Cardiac muscle cell (in vitro differentiated cells and primary cell): ENCODE data around the gene CAMSAP1. TPM values are rescaled to one million over a fixed set of nuclear protein-coding genes. Genes with fewer than 3 reads are reported as not detected.

Source experiments
- DNase-seq, 2 donors: peaks; one replicate each; pipeline versions ENCODE4 v3.0.0 to v3.0.0-alpha.2; 2010 to 2017; ENCODE audit warnings: low read depth in 1 of 2, low spot score in 1 of 2
- H3K27ac ChIP-seq: fragments of 200-600 bp; sonication (generic); 2 replicates; pipeline ENCODE4 v1.5.1; 2016
- H3K27me3 ChIP-seq: fragments of 200-600 bp; sonication (generic); 2 replicates; pipeline ENCODE4 v1.6.0; 2016; ENCODE audit warnings: control low read depth
- H3K36me3 ChIP-seq: fragments of 200-600 bp; sonication (generic); 2 replicates; pipeline ENCODE4 v1.5.1; 2016; ENCODE audit warnings: control low read depth
- H3K4me1 ChIP-seq: fragments of 200-600 bp; sonication (generic); 2 replicates; pipeline ENCODE4 v1.8.1; 2017; ENCODE audit warnings: low read depth, mild to moderate bottlenecking, mixed run types
- H3K4me3 ChIP-seq: fragments of 200-600 bp; sonication (generic); 2 replicates; pipeline ENCODE4 v1.5.1; 2016; ENCODE audit warnings: mild to moderate bottlenecking
- H3K9me3 ChIP-seq: fragments of 200-600 bp; sonication (generic); 2 replicates; pipeline ENCODE4 v1.5.1; 2017; ENCODE audit warnings: low read depth, mild to moderate bottlenecking, control low read depth
- polyA plus RNA-seq: library from polyadenylated mRNA; unstranded; fragments of >200 nt; fragmentation: Nextera tagmentation; extraction: Ambion mirVana; gene quantifications from 2 replicates; pipeline ENCODE4 v1.2.1, GENCODE V29; 2016
- total RNA-seq: library from RNA; depleted of rRNA; stranded (reverse); fragments of >200 nt; gene quantifications from 2 replicates; pipeline ENCODE4 v1.2.3, GENCODE V29; 2016
- TF ChIP-seq, protein P1 (sequence below): IDR thresholded peaks from 2 replicates; pipeline ENCODE4 v1.5.1; 2012; ENCODE audit warnings: low read depth, mild to moderate bottlenecking, low read length

Gene CAMSAP1
- total and polyA plus RNA-seq, 2 experiments from 2014 or later = 7.8 to 64.1 TPM

DNA sequence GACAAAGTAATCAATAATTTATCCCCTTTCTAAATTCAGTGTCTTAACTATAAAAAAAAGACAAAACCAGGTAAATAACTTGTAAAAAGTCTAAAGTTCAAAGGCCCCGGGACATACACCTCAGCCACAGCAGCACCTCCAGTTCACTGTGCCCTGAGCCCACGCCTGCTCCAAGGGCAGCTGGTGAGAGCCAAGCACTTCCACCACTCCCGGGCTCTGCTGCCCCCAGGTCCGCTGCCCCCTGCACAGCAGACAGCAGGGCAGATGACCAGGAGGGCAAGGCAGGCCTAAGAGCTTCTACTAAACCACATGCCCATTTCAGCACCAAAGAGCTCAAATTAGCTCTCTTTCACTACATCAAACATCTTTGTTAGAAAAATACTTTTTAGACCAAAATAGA lies 91.9 kb downstream of the CAMSAP1 start:
- H3K27ac ChIP-seq = no peak overlapping the region
- no peak overlapping the region for H3K4me3 ChIP-seq
- H3K27me3 ChIP-seq = no peaks in the 10 kb centered on the region
- TF ChIP-seq, protein P1, sequence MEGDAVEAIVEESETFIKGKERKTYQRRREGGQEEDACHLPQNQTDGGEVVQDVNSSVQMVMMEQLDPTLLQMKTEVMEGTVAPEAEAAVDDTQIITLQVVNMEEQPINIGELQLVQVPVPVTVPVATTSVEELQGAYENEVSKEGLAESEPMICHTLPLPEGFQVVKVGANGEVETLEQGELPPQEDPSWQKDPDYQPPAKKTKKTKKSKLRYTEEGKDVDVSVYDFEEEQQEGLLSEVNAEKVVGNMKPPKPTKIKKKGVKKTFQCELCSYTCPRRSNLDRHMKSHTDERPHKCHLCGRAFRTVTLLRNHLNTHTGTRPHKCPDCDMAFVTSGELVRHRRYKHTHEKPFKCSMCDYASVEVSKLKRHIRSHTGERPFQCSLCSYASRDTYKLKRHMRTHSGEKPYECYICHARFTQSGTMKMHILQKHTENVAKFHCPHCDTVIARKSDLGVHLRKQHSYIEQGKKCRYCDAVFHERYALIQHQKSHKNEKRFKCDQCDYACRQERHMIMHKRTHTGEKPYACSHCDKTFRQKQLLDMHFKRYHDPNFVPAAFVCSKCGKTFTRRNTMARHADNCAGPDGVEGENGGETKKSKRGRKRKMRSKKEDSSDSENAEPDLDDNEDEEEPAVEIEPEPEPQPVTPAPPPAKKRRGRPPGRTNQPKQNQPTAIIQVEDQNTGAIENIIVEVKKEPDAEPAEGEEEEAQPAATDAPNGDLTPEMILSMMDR = no peak
- H3K9me3 ChIP-seq = no peaks in the 10 kb centered on the region
- no peaks in the 10 kb centered on the region for H3K4me1 ChIP-seq
- no peak for DNase-seq
- H3K36me3 ChIP-seq = peaks cover 74% of the 10 kb centered on the region

DNA sequence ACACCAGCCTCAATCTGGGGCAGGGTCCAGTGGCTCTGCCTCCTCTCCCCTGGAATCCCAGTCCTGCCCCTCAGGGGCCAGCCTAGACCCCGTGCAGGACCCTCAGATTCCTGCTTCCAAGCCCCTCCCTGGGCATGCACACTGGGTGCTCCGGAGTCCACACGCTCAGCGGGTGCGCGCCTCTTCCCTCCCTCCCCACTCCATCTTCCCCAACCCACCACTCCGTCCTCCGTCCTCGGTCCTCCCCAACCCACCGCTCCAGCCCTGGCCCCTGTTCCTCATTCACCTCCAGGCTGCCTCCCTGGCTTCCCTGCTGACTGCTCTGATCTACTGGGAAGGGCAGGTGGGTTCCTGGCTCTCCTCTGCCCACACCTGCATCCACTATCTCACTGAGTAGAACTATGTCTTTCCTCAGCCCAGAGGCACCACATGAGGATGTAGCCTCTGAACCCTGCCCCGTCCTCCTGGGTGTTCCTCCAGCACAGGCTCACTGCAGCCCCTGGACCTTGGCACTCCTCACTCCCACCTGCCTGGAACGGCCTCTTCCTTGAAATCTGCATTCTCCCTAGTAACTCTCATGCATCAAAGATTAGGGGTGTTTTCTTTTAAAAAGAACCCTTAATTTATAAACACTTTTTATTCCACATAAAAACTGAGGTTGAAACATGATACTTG lies 92.8 kb downstream of the CAMSAP1 start:
- Histone ChIP-seq H3K36me3 (peaks cover 75% of the 10 kb centered on the region), H3K4me3 (no peak overlapping the region), H3K27ac (no peak overlapping the region), H3K4me1 (no peaks in the 10 kb centered on the region), H3K9me3 (no peaks in the 10 kb centered on the region), H3K27me3 (no peaks in the 10 kb centered on the region)
- DNase-seq = no peak
- TF ChIP-seq, protein P1 = no peak

DNA sequence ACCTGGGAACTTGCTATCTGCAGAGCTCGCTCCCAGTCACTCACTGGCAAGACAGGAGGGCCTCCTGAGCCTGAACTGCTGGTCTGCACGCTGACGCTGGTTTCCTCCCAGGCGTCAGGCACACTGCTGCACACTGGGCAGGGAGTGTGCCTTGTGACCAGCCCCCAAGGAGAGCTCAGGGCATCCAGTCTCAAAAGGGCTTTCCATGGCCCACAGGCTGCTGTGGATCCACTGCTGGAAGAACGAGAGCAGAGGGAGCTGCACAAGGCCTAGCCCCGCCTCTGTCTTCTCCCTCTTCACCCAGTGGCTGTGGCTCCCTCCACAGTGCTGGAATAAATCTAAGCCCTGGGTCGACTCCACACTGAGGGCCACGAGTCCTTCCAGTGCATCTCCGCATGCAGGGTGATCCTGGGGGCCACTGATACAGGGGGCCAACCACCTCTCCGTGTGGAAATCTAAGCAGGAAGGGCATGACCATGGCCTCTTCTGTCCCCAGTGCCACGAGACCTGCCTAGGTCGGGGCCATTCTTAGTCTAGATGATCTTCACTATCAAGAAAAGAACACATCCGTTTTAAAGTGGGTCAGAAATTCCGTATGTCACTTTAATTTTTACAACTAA lies 93.6 kb downstream of the CAMSAP1 start:
- Histone ChIP-seq H3K36me3 (peaks cover 70% of the 10 kb centered on the region), H3K9me3 (no peaks in the 10 kb centered on the region), H3K4me1 (no peaks in the 10 kb centered on the region)

DNA sequence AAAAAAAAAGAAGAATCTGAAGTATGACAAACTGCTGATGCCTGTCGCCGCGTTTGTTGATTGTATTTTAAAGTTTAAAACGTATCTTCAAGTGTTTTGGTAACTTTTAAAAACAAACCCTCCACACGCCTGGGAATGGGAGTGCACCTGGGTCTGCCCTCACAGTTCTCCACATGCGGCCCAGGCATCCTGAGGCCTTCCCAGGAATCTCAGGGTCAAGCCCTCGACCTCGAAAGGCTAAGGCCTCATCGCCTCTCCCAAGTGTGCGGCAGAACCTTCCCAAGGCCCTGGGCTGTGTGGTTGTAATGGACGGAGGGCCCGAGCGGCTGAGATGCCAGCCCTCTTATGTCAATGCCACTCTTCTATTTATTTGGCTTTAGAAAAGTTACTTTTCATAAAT lies 94.4 kb downstream of the CAMSAP1 start:
- H3K36me3 ChIP-seq = peaks cover 62% of the 10 kb centered on the region
- no peak for DNase-seq
- TF ChIP-seq, protein P1 = no peak
- no peak overlapping the region for H3K27ac ChIP-seq
- H3K4me3 ChIP-seq = no peak overlapping the region
- H3K4me1 ChIP-seq = no peaks in the 10 kb centered on the region
- H3K27me3 ChIP-seq = no peaks in the 10 kb centered on the region
- H3K9me3 ChIP-seq = no peaks in the 10 kb centered on the region

More for the DNA sequence above, 93.6 kb downstream of the CAMSAP1 start:
- no peak for DNase-seq
- TF ChIP-seq, protein P1 = no peak
- H3K4me3 ChIP-seq = no peak overlapping the region
- no peak overlapping the region for H3K27ac ChIP-seq
- no peaks in the 10 kb centered on the region for H3K27me3 ChIP-seq

DNA sequence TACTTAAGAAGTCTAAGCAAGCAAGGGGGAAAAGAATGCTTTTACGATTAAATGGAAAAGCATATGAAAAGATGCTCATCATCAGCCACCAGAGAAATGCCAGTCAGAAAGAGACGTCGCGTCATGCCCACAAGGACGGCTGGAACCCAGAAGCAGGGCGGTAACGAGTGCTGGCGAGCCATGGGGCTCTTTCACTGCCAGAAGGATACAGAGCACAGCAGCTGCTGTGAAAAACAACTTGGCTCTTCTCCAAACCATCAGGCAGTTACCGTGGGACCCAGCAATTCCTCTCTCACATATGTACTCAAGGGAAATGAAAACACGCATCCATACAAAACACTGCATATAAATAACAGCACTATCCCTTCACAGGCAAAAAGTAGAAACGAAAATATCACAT lies 95.5 kb downstream of the CAMSAP1 start:
- H3K4me3 ChIP-seq = no peak overlapping the region
- H3K36me3 ChIP-seq = peaks cover 51% of the 10 kb centered on the region
- TF ChIP-seq, protein P1 = no peak
- H3K9me3 ChIP-seq = no peaks in the 10 kb centered on the region
- DNase-seq = peak in 1 of 2 donors; percentile 9
- H3K4me1 ChIP-seq = no peaks in the 10 kb centered on the region
- no peak overlapping the region for H3K27ac ChIP-seq
- H3K27me3 ChIP-seq = no peaks in the 10 kb centered on the region
